ENCODE measurements around the gene CCL27.

GRCh38 chr9:34694811-34695210 is 32.4 kb upstream of the CCL27 start:
- no peak for TF ChIP-seq ZNF274 (IDR thresholded peaks at IDR 0.05; ENCODE audit: low read depth, low read length)
- TF ChIP-seq SUZ12 (IDR thresholded peaks at IDR 0.05; ENCODE audit: extremely low read depth, insufficient read depth, insufficient read length): no peak
- TF ChIP-seq YY1 (IDR thresholded peaks at IDR 0.05; ENCODE audit: insufficient read depth, insufficient read length): no peak

Measured in NT2/D1 (cell line).